ENCODE measurements around the gene LCE3E.

The LCE3E gene

DNA sequence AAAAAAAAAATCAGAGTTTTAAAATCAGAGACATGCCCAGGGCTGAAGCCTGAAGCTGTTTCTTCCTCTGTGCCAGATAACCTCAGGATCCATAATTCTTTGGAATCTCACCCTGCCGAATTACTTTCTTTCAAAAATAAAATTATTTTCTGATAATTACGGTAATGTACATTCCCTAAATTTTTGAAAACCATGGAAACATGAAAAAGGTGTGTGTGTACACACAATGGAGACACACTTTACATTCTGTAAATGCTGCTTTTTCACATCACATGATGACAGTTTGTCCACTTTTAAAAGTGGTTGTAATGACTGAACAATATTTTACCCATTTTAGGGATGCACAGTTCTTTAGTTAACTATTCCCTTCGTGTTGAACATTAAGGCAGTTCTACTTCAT, 30.8 kb downstream of the LCE3E start:
- H2AFZ ChIP-seq (ENCODE audit: low read depth, low read length), result no peak overlapping the region
- H3K36me3 ChIP-seq (ENCODE audit: control insufficient read depth in 1 of 2, insufficient read depth in 2 of 2, low read depth in 1 of 2, low read length in 2 of 2), result no peaks in the 10 kb centered on the region
- H3K4ac ChIP-seq (ENCODE audit: low read depth in 1 of 2, low read length in 2 of 2), result no peak overlapping the region
- no peak overlapping the region for H3K9ac ChIP-seq (ENCODE audit: low read length)
- H3K79me1 ChIP-seq (replicated peaks; ENCODE audit: low read length, poor library complexity, severe bottlenecking), result no peaks in the 10 kb centered on the region
- H2BK120ac ChIP-seq (ENCODE audit: low read depth, low read length), result no peak overlapping the region
- no peak overlapping the region for H2BK15ac ChIP-seq (ENCODE audit: low read depth, poor library complexity, severe bottlenecking)
- H3K27me3 ChIP-seq (ENCODE audit: control insufficient read depth in 1 of 2, insufficient read depth in 1 of 2, low read length in 2 of 2), result peaks cover 0 to 13% of the 10 kb centered on the region in 2 experiments
- H2BK5ac ChIP-seq (ENCODE audit: low read depth, low read length, poor library complexity, severe bottlenecking), result no peak overlapping the region
- no peak overlapping the region for H2BK12ac ChIP-seq (ENCODE audit: low read length in 2 of 2)
- H4K91ac ChIP-seq (ENCODE audit: low read length), result no peak overlapping the region
- no peak overlapping the region for H3K14ac ChIP-seq (ENCODE audit: low read length in 2 of 2)
- 20% methylated on average over 1 of the region's 3 CpGs for WGBS
- no peaks in the 10 kb centered on the region for H3K4me1 ChIP-seq (ENCODE audit: control insufficient read depth, insufficient read depth, low read depth, low read length)
- H3K9me3 ChIP-seq (ENCODE audit: control insufficient read depth, low read length), result no peaks in the 10 kb centered on the region
- H2AK5ac ChIP-seq (ENCODE audit: low read length, severe bottlenecking), result no peak overlapping the region
- H4K8ac ChIP-seq (ENCODE audit: low read length), result no peak overlapping the region
- no peak for DNase-seq
- H3K23ac ChIP-seq (ENCODE audit: low read length in 2 of 2), result no peak overlapping the region
- H3K27ac ChIP-seq (ENCODE audit: low read length, poor library complexity, severe bottlenecking), result no peak overlapping the region
- no peak overlapping the region for H3K4me2 ChIP-seq (ENCODE audit: low read length, poor library complexity, severe bottlenecking)
- H3K4me3 ChIP-seq (ENCODE audit: insufficient read depth in 1 of 2, low read depth in 1 of 2, low read length in 2 of 2), result no peak overlapping the region
- H3K18ac ChIP-seq (ENCODE audit: low read depth in 1 of 2, low read length in 2 of 2), result no peak overlapping the region

DNA sequence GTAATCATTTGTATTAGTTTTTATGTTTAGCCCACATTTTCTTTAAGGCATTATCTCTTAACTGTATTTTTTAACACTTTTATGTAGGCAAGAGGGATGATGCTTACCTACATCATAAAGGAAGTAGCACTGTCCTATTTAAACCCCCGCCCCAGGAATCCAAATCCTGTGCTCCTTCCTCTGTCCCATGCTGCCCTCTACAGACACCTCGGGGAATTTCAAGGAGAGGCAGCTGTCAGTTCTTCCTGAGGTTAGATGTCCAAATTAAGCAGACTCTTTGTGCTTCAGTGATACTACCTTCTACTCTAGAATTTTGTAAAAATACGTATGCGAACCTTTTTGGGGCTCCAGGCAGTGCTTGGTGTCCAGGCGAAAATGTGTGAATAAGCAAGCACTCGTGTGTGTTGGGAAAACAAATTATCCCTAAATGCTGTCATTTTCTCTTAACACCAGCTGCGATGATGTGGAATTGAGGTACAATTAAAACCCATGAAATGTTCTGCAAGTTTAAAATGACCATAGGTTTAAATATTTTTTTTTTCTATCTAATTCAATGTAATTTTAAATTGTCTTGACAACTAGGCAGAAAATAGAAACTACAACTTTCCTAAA, 33.1 kb downstream of the LCE3E start:
- H2BK12ac ChIP-seq (ENCODE audit: low read length in 2 of 2), result no peak overlapping the region
- no peak overlapping the region for H2BK15ac ChIP-seq (ENCODE audit: low read depth, poor library complexity, severe bottlenecking)
- no peaks in the 10 kb centered on the region for H3K79me1 ChIP-seq (replicated peaks; ENCODE audit: low read length, poor library complexity, severe bottlenecking)
- H2BK5ac ChIP-seq (ENCODE audit: low read depth, low read length, poor library complexity, severe bottlenecking), result no peak overlapping the region
- H3K4me3 ChIP-seq (ENCODE audit: insufficient read depth in 1 of 2, low read depth in 1 of 2, low read length in 2 of 2), result no peak overlapping the region
- no peaks in the 10 kb centered on the region for H3K9me3 ChIP-seq (ENCODE audit: control insufficient read depth, low read length)
- no peak overlapping the region for H3K14ac ChIP-seq (ENCODE audit: low read length in 2 of 2)
- no peak overlapping the region for H4K8ac ChIP-seq (ENCODE audit: low read length)
- H2AFZ ChIP-seq (ENCODE audit: low read depth, low read length), result no peak overlapping the region
- peaks cover 0 to 13% of the 10 kb centered on the region in 2 experiments for H3K27me3 ChIP-seq (ENCODE audit: control insufficient read depth in 1 of 2, insufficient read depth in 1 of 2, low read length in 2 of 2)
- DNase-seq, result no peak
- no peak overlapping the region for H3K4ac ChIP-seq (ENCODE audit: low read depth in 1 of 2, low read length in 2 of 2)
- no peak overlapping the region for H2BK120ac ChIP-seq (ENCODE audit: low read depth, low read length)
- no peak overlapping the region for H3K4me2 ChIP-seq (ENCODE audit: low read length, poor library complexity, severe bottlenecking)
- H3K18ac ChIP-seq (ENCODE audit: low read depth in 1 of 2, low read length in 2 of 2), result no peak overlapping the region
- no peaks in the 10 kb centered on the region for H3K36me3 ChIP-seq (ENCODE audit: control insufficient read depth in 1 of 2, insufficient read depth in 2 of 2, low read depth in 1 of 2, low read length in 2 of 2)
- no peak overlapping the region for H3K23ac ChIP-seq (ENCODE audit: low read length in 2 of 2)
- 56% methylated on average over 5 of the region's 7 CpGs for WGBS
- H2AK5ac ChIP-seq (ENCODE audit: low read length, severe bottlenecking), result no peak overlapping the region
- H4K91ac ChIP-seq (ENCODE audit: low read length), result no peak overlapping the region
- no peak overlapping the region for H3K27ac ChIP-seq (ENCODE audit: low read length, poor library complexity, severe bottlenecking)
- H3K9ac ChIP-seq (ENCODE audit: low read length), result no peak overlapping the region
- H3K4me1 ChIP-seq (ENCODE audit: control insufficient read depth, insufficient read depth, low read depth, low read length), result no peaks in the 10 kb centered on the region

DNA sequence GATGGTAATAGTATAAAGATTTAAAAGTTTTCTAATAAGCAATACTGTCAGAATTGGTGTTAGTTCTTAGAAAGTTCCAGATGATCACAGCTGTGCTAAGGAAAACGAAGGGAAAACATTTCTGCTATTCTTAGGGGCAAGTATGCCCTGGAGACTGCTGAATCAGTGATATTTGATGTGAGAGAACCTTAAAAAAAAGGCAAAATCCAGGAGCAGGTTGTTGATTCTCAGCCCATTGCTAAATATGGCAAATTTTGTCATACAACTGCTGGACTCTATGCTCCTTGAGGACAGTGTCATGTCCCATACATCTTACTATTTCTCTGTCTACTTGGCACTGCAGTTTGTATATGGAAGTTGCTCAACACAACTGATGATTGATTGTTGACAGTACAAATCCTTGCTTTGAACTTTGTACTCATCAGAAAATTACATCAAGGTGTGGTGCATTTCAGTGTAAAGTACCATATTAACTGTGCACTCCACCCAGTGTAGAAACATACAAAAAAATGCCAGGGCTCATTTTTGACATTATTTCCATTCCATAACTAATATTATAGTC, 41.4 kb downstream of the LCE3E start:
- 0% methylated on average over 1 of the region's 1 CpG for WGBS
- DNase-seq, result no peak
- Histone ChIP-seq H4K8ac (ENCODE audit: low read length) (no peak overlapping the region), H2BK15ac (ENCODE audit: low read depth, poor library complexity, severe bottlenecking) (no peak overlapping the region), H3K36me3 (ENCODE audit: control insufficient read depth in 1 of 2, insufficient read depth in 2 of 2, low read depth in 1 of 2, low read length in 2 of 2) (no peaks in the 10 kb centered on the region), H2AK5ac (ENCODE audit: low read length, severe bottlenecking) (no peak overlapping the region), H2BK5ac (ENCODE audit: low read depth, low read length, poor library complexity, severe bottlenecking) (no peak overlapping the region), H3K14ac (ENCODE audit: low read length in 2 of 2) (no peak overlapping the region), H3K23ac (ENCODE audit: low read length in 2 of 2) (no peak overlapping the region), H3K4me2 (ENCODE audit: low read length, poor library complexity, severe bottlenecking) (no peak overlapping the region), H3K79me1 (replicated peaks; ENCODE audit: low read length, poor library complexity, severe bottlenecking) (no peaks in the 10 kb centered on the region), H3K4ac (ENCODE audit: low read depth in 1 of 2, low read length in 2 of 2) (no peak overlapping the region), H2BK120ac (ENCODE audit: low read depth, low read length) (no peak overlapping the region), H3K27me3 (ENCODE audit: control insufficient read depth in 1 of 2, insufficient read depth in 1 of 2, low read length in 2 of 2) (no peaks in the 10 kb centered on the region), H2AFZ (ENCODE audit: low read depth, low read length) (no peak overlapping the region), H3K4me3 (ENCODE audit: insufficient read depth in 1 of 2, low read depth in 1 of 2, low read length in 2 of 2) (no peak overlapping the region), H3K27ac (ENCODE audit: low read length, poor library complexity, severe bottlenecking) (no peak overlapping the region), H3K9ac (ENCODE audit: low read length) (no peak overlapping the region), H3K4me1 (ENCODE audit: control insufficient read depth, insufficient read depth, low read depth, low read length) (no peaks in the 10 kb centered on the region), H2BK12ac (ENCODE audit: low read length in 2 of 2) (no peak overlapping the region), H3K9me3 (ENCODE audit: control insufficient read depth, low read length) (peaks cover 2% of the 10 kb centered on the region), H3K18ac (ENCODE audit: low read depth in 1 of 2, low read length in 2 of 2) (no peak overlapping the region), H4K91ac (ENCODE audit: low read length) (no peak overlapping the region)

DNA sequence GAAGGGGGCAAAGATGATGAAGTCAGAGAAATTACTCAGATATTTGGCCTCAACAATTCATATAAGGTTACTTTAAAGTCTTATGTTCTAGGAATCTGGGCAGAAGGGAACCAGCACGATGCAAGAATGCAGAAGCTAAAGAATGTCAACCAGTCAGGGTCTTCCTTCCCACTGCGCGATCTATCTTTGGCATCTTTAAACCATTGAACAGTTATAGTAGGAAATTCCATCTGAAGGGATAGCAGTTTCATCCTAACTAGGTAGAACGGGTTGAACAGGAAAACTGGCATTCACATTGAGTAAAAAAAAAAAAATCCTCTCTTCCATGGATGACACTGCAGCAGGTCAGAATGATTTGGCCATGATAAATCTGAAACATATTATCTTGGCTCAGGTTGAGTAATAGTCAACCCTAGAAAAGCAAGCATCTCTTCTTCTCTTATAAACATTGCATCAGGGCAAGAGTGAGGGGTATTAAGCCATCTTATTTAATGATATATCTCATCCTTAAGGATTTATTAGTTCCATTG, 46.0 kb downstream of the LCE3E start:
- H3K79me1 ChIP-seq (replicated peaks; ENCODE audit: low read length, poor library complexity, severe bottlenecking), result no peaks in the 10 kb centered on the region
- H2BK12ac ChIP-seq (ENCODE audit: low read length in 2 of 2), result no peak overlapping the region
- no peak overlapping the region for H3K14ac ChIP-seq (ENCODE audit: low read length in 2 of 2)
- no peaks in the 10 kb centered on the region for H3K36me3 ChIP-seq (ENCODE audit: control insufficient read depth in 1 of 2, insufficient read depth in 2 of 2, low read depth in 1 of 2, low read length in 2 of 2)
- H3K9ac ChIP-seq (ENCODE audit: low read length), result no peak overlapping the region
- H2BK120ac ChIP-seq (ENCODE audit: low read depth, low read length), result no peak overlapping the region
- H3K27ac ChIP-seq (ENCODE audit: low read length, poor library complexity, severe bottlenecking), result no peak overlapping the region
- H2AK5ac ChIP-seq (ENCODE audit: low read length, severe bottlenecking), result no peak overlapping the region
- H3K4me2 ChIP-seq (ENCODE audit: low read length, poor library complexity, severe bottlenecking), result no peak overlapping the region
- no peak overlapping the region for H2BK15ac ChIP-seq (ENCODE audit: low read depth, poor library complexity, severe bottlenecking)
- H2AFZ ChIP-seq (ENCODE audit: low read depth, low read length), result no peak overlapping the region
- DNase-seq, result no peak
- WGBS, result 67% methylated on average over 3 of the region's 4 CpGs
- H3K27me3 ChIP-seq (ENCODE audit: control insufficient read depth in 1 of 2, insufficient read depth in 1 of 2, low read length in 2 of 2), result peaks cover 0 to 20% of the 10 kb centered on the region in 2 experiments
- no peak overlapping the region for H4K91ac ChIP-seq (ENCODE audit: low read length)
- H3K4me1 ChIP-seq (ENCODE audit: control insufficient read depth, insufficient read depth, low read depth, low read length), result no peaks in the 10 kb centered on the region
- no peak overlapping the region for H3K4ac ChIP-seq (ENCODE audit: low read depth in 1 of 2, low read length in 2 of 2)
- no peak overlapping the region for H3K4me3 ChIP-seq (ENCODE audit: insufficient read depth in 1 of 2, low read depth in 1 of 2, low read length in 2 of 2)
- H3K23ac ChIP-seq (ENCODE audit: low read length in 2 of 2), result no peak overlapping the region
- no peak overlapping the region for H3K18ac ChIP-seq (ENCODE audit: low read depth in 1 of 2, low read length in 2 of 2)
- no peak overlapping the region for H2BK5ac ChIP-seq (ENCODE audit: low read depth, low read length, poor library complexity, severe bottlenecking)
- peaks cover 2% of the 10 kb centered on the region for H3K9me3 ChIP-seq (ENCODE audit: control insufficient read depth, low read length)
- H4K8ac ChIP-seq (ENCODE audit: low read length), result no peak overlapping the region
